ENCODE results near the gene NET1.

The NET1 gene

DNA sequence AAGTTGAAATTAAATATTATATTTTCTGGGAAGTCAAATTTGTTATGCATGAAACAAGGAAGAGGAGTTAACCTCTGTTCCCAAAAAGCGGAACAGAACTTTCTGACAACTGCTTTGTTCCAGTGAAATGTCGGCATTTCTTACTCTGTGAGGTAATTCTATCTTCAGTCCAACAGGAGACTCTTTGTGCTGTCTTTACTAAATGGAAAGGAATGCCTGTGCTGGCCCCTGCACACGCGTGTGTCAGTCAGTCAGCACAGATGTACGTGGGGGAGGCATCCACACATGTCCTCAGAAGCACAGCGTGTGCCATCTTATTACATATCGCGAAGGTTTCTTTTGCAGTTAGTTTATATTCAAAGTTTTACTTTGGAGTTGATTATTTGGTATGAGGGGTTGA, 37.5 kb downstream of the NET1 start:
- H3K4me3 ChIP-seq (ENCODE audit: low read length in 2 of 2): no peak overlapping the region
- H4K91ac ChIP-seq (ENCODE audit: low read depth, low read length, poor library complexity): no peak overlapping the region
- no peak overlapping the region for H3K4ac ChIP-seq (ENCODE audit: low read length)
- no peak overlapping the region for H2AK5ac ChIP-seq (ENCODE audit: low read depth, low read length)
- no peak overlapping the region for H3K23ac ChIP-seq (ENCODE audit: low read depth, low read length, poor library complexity)
- H2BK12ac ChIP-seq (ENCODE audit: low read length): no peak overlapping the region
- H3K18ac ChIP-seq (ENCODE audit: low read length): no peak overlapping the region
- no peak overlapping the region for H3K27ac ChIP-seq (replicated peaks; ENCODE audit: low read length)
- peaks cover 17 to 39% of the 10 kb centered on the region in 2 donors for H3K36me3 ChIP-seq (replicated peaks in 1 of 2; ENCODE audit: control insufficient read depth in 2 of 2, insufficient read depth in 2 of 2, low read length in 2 of 2)
- DNase-seq (ENCODE audit: low spot score): no peak
- no peak overlapping the region for H3K14ac ChIP-seq (ENCODE audit: low read length)
- H4K8ac ChIP-seq (ENCODE audit: low read depth, low read length): no peak overlapping the region
- no peak overlapping the region for H2BK120ac ChIP-seq (ENCODE audit: low read depth, low read length)
- H3K79me1 ChIP-seq (ENCODE audit: low read depth, low read length): no peaks in the 10 kb centered on the region
- no peaks in the 10 kb centered on the region for H3K9me3 ChIP-seq (replicated peaks in 1 of 2; ENCODE audit: control insufficient read depth in 2 of 2, insufficient read depth in 1 of 2, low read depth in 1 of 2, low read length in 2 of 2)
- H3K27me3 ChIP-seq (ENCODE audit: control insufficient read depth in 3 of 3, insufficient read depth in 3 of 3, low read depth in 1 of 3, low read length in 3 of 3): no peaks in the 10 kb centered on the region
- no peak overlapping the region for H2AFZ ChIP-seq (ENCODE audit: low read length)
- H3K4me1 ChIP-seq (ENCODE audit: control insufficient read depth in 2 of 2, insufficient read depth in 1 of 2, low read depth in 1 of 2, low read length in 2 of 2): peaks cover 9 to 23% of the 10 kb centered on the region in 2 donors
- H3K9ac ChIP-seq (ENCODE audit: low read depth, low read length, poor library complexity): no peak overlapping the region
- no peak overlapping the region for H2BK5ac ChIP-seq (ENCODE audit: low read length)
- no peak overlapping the region for H3K4me2 ChIP-seq (ENCODE audit: insufficient read depth, low read length, poor library complexity, severe bottlenecking)
- no peak overlapping the region for H2BK15ac ChIP-seq (ENCODE audit: low read length)
- WGBS, 2 donors (ENCODE audit: extremely low coverage in 2 of 2, insufficient read length in 2 of 2, insufficient replicate concordance in 1 of 2): no CpG with 5 or more reads among the region's 8 CpGs

DNA sequence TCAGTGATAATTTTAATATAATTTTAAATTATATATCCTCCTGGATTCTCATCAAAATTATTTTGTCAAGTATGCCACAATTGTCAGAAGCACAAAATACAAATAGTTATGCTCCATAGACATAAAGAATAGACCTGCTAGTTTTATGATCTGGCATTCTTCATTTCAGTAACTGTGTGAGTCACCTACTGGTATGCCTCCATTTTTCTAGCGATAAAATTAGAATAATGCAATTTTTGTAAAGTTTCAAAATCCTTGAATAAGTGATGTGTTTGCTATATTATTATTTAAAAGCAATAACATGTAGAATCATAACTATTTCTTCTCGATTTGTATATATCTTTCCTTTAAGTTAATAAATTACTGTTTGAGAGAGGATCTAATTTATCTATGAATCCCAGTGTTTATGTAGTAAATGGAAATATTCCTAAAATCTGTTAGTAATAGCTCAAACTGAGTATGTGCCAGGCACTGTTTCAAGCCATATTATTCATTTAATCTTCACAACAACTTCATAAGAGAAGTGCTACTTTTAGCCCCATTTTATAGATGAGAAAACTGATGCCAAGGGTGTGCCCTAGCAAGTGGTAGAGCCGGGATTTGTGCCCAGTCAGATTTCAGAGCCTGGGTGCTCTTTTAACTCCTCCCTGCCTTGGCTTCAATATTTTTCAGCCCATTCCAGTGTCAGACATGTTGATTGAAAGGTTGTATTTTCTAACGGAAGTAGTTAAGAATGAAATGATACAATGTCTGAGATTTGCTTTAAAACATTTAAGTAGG, 38.4 kb downstream of the NET1 start:
- Histone ChIP-seq H3K4me3 (ENCODE audit: low read length in 2 of 2) (no peak overlapping the region), H3K27ac (replicated peaks; ENCODE audit: low read length) (no peak overlapping the region), H3K79me1 (ENCODE audit: low read depth, low read length) (no peaks in the 10 kb centered on the region), H2BK5ac (ENCODE audit: low read length) (no peak overlapping the region), H4K8ac (ENCODE audit: low read depth, low read length) (no peak overlapping the region), H2BK120ac (ENCODE audit: low read depth, low read length) (no peak overlapping the region), H3K4me1 (ENCODE audit: control insufficient read depth in 2 of 2, insufficient read depth in 1 of 2, low read depth in 1 of 2, low read length in 2 of 2) (peaks cover 9 to 23% of the 10 kb centered on the region in 2 donors), H2AK5ac (ENCODE audit: low read depth, low read length) (no peak overlapping the region), H3K18ac (ENCODE audit: low read length) (no peak overlapping the region), H3K9me3 (replicated peaks in 1 of 2; ENCODE audit: control insufficient read depth in 2 of 2, insufficient read depth in 1 of 2, low read depth in 1 of 2, low read length in 2 of 2) (no peaks in the 10 kb centered on the region), H3K4ac (ENCODE audit: low read length) (no peak overlapping the region), H3K36me3 (replicated peaks in 1 of 2; ENCODE audit: control insufficient read depth in 2 of 2, insufficient read depth in 2 of 2, low read length in 2 of 2) (peaks cover 20 to 49% of the 10 kb centered on the region in 2 donors), H3K14ac (ENCODE audit: low read length) (no peak overlapping the region), H3K23ac (ENCODE audit: low read depth, low read length, poor library complexity) (no peak overlapping the region), H2BK15ac (ENCODE audit: low read length) (no peak overlapping the region), H3K27me3 (ENCODE audit: control insufficient read depth in 3 of 3, insufficient read depth in 3 of 3, low read depth in 1 of 3, low read length in 3 of 3) (no peaks in the 10 kb centered on the region), H2AFZ (ENCODE audit: low read length) (no peak overlapping the region), H3K4me2 (ENCODE audit: insufficient read depth, low read length, poor library complexity, severe bottlenecking) (no peak overlapping the region), H4K91ac (ENCODE audit: low read depth, low read length, poor library complexity) (no peak overlapping the region), H3K9ac (ENCODE audit: low read depth, low read length, poor library complexity) (no peak overlapping the region), H2BK12ac (ENCODE audit: low read length) (no peak overlapping the region)
- no CpG with 5 or more reads among the region's 4 CpGs for WGBS, 2 donors (ENCODE audit: extremely low coverage in 2 of 2, insufficient read length in 2 of 2, insufficient replicate concordance in 1 of 2)
- no peak for DNase-seq (ENCODE audit: low spot score)

DNA sequence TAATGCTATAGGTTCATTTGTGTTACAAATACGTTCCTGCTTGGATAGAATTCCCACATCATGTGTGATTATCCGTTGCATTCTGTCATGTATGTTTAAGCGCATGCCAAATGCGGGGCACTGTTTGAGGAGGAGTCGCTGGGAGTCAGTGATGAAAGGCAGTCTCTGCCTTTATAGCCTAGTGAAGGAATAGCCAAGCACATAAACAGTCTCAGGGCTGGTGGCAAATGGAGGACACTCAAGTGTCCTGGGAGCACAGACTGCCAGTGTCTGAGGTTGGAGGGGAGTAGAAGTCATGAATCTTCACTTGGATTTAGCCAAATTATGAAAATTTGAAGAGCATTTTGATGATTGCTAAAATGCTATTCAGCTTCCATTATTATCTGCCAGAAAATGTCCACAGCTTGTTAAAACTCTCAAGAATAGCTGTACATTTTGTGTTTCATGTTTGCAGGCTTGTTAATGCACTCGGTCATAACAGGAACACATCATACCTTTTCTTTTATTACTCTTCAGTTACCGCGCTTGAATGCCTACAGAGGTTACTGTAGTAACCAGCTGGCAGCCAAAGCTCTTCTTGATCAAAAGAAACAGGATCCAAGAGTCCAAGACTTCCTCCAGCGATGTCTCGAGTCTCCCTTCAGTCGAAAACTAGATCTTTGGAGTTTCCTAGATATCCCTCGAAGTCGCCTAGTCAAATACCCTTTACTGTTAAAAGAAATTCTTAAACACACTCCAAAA, 41.6 kb downstream of the NET1 start:
- Histone ChIP-seq H3K18ac (ENCODE audit: low read length) (no peak overlapping the region), H3K4me1 (ENCODE audit: control insufficient read depth in 2 of 2, insufficient read depth in 1 of 2, low read depth in 1 of 2, low read length in 2 of 2) (peaks cover 4 to 10% of the 10 kb centered on the region in 2 donors), H3K27ac (replicated peaks; ENCODE audit: low read length) (no peak overlapping the region), H2AK5ac (ENCODE audit: low read depth, low read length) (no peak overlapping the region), H3K14ac (ENCODE audit: low read length) (no peak overlapping the region), H3K79me1 (ENCODE audit: low read depth, low read length) (no peaks in the 10 kb centered on the region), H4K8ac (ENCODE audit: low read depth, low read length) (no peak overlapping the region), H3K4ac (ENCODE audit: low read length) (no peak overlapping the region), H2AFZ (ENCODE audit: low read length) (no peak overlapping the region), H2BK12ac (ENCODE audit: low read length) (peak overlapping the region; percentile 41), H3K9me3 (replicated peaks in 1 of 2; ENCODE audit: control insufficient read depth in 2 of 2, insufficient read depth in 1 of 2, low read depth in 1 of 2, low read length in 2 of 2) (no peaks in the 10 kb centered on the region), H3K23ac (ENCODE audit: low read depth, low read length, poor library complexity) (no peak overlapping the region), H2BK5ac (ENCODE audit: low read length) (no peak overlapping the region), H4K91ac (ENCODE audit: low read depth, low read length, poor library complexity) (no peak overlapping the region), H3K4me2 (ENCODE audit: insufficient read depth, low read length, poor library complexity, severe bottlenecking) (no peak overlapping the region), H2BK15ac (ENCODE audit: low read length) (no peak overlapping the region), H3K27me3 (ENCODE audit: control insufficient read depth in 3 of 3, insufficient read depth in 3 of 3, low read depth in 1 of 3, low read length in 3 of 3) (no peaks in the 10 kb centered on the region), H2BK120ac (ENCODE audit: low read depth, low read length) (no peak overlapping the region), H3K9ac (ENCODE audit: low read depth, low read length, poor library complexity) (no peak overlapping the region), H3K36me3 (replicated peaks in 1 of 2; ENCODE audit: control insufficient read depth in 2 of 2, insufficient read depth in 2 of 2, low read length in 2 of 2) (peaks cover 30 to 80% of the 10 kb centered on the region in 2 donors), H3K4me3 (ENCODE audit: low read length in 2 of 2) (no peak overlapping the region)
- no CpG with 5 or more reads among the region's 13 CpGs for WGBS, 2 donors (ENCODE audit: extremely low coverage in 2 of 2, insufficient read length in 2 of 2, insufficient replicate concordance in 1 of 2)
- no peak for DNase-seq (ENCODE audit: low spot score)

DNA sequence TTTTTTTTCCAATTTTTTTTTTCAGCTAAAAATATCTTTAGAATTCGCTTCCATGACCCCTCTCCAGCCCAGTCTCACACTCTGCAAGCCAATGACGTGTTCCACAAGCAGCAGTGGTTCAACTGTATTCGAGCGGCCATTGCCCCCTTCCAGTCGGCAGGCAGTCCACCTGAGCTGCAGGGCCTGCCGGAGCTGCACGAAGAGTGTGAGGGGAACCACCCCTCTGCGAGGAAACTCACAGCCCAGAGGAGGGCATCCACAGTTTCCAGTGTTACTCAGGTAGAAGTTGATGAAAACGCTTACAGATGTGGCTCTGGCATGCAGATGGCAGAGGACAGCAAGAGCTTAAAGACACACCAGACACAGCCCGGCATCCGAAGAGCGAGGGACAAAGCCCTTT, 44.2 kb downstream of the NET1 start:
- Histone ChIP-seq H2BK15ac (ENCODE audit: low read length) (no peak overlapping the region), H3K27ac (replicated peaks; ENCODE audit: low read length) (no peak overlapping the region), H2BK120ac (ENCODE audit: low read depth, low read length) (no peak overlapping the region), H3K4me3 (ENCODE audit: low read length in 2 of 2) (no peak overlapping the region), H4K91ac (ENCODE audit: low read depth, low read length, poor library complexity) (no peak overlapping the region), H2BK5ac (ENCODE audit: low read length) (no peak overlapping the region), H3K9ac (ENCODE audit: low read depth, low read length, poor library complexity) (no peak overlapping the region), H3K4me1 (ENCODE audit: control insufficient read depth in 2 of 2, insufficient read depth in 1 of 2, low read depth in 1 of 2, low read length in 2 of 2) (no peaks in the 10 kb centered on the region), H4K8ac (ENCODE audit: low read depth, low read length) (no peak overlapping the region), H2BK12ac (ENCODE audit: low read length) (no peak overlapping the region), H3K36me3 (replicated peaks in 1 of 2; ENCODE audit: control insufficient read depth in 2 of 2, insufficient read depth in 2 of 2, low read length in 2 of 2) (peaks cover 44 to 100% of the 10 kb centered on the region in 2 donors), H3K14ac (ENCODE audit: low read length) (no peak overlapping the region), H3K18ac (ENCODE audit: low read length) (no peak overlapping the region), H2AFZ (ENCODE audit: low read length) (no peak overlapping the region), H3K4me2 (ENCODE audit: insufficient read depth, low read length, poor library complexity, severe bottlenecking) (no peak overlapping the region), H3K4ac (ENCODE audit: low read length) (no peak overlapping the region), H3K23ac (ENCODE audit: low read depth, low read length, poor library complexity) (no peak overlapping the region), H3K9me3 (replicated peaks in 1 of 2; ENCODE audit: control insufficient read depth in 2 of 2, insufficient read depth in 1 of 2, low read depth in 1 of 2, low read length in 2 of 2) (peaks cover 7 to 10% of the 10 kb centered on the region in 2 donors), H3K79me1 (ENCODE audit: low read depth, low read length) (no peaks in the 10 kb centered on the region), H3K27me3 (ENCODE audit: control insufficient read depth in 3 of 3, insufficient read depth in 3 of 3, low read depth in 1 of 3, low read length in 3 of 3) (no peaks in the 10 kb centered on the region), H2AK5ac (ENCODE audit: low read depth, low read length) (no peak overlapping the region)
- DNase-seq (ENCODE audit: low spot score): no peak
- no CpG with 5 or more reads among the region's 12 CpGs for WGBS, 2 donors (ENCODE audit: extremely low coverage in 2 of 2, insufficient read length in 2 of 2, insufficient replicate concordance in 1 of 2)

All from neuronal stem cell (in vitro differentiated cells).